PFSK-1 (cell line): Measurements from ENCODE around the gene DIP2B.

Experiments
- FOXP2 ChIP-seq: optimal IDR thresholded peaks from 2 replicates; pipeline ENCODE3; 2011; ENCODE audit warnings: borderline replicate concordance, control low read depth, inconsistent platforms; ENCODE audit not compliant: insufficient read depth; ENCODE audit errors: extremely low read length, extremely low read depth
- POLR2AphosphoS5 ChIP-seq: IDR thresholded peaks from 2 replicates; pipeline ENCODE4 v1.6.1; 2012; ENCODE audit warnings: low read depth, mild to moderate bottlenecking, control low read depth, low read length, moderate library complexity
- SIN3A ChIP-seq: IDR thresholded peaks from 2 replicates; pipeline ENCODE4 v1.6.1; 2012; ENCODE audit warnings: mild to moderate bottlenecking, low read length, moderate library complexity, borderline replicate concordance; ENCODE audit not compliant: insufficient read depth
- TAF1 ChIP-seq: IDR thresholded peaks from 2 replicates; pipeline ENCODE4 v1.6.1; 2012; ENCODE audit warnings: low read length, control low read depth, borderline replicate concordance; ENCODE audit not compliant: insufficient read depth
- TF ChIP-seq, protein P1 (sequence below), 2 experiments: IDR thresholded peaks; 2 replicates each; pipeline versions ENCODE4 v1.6.1 to v1.8.0; 2011 to 2012; ENCODE audit warnings: low read depth in 2 of 2, low read length in 2 of 2, control low read depth in 1 of 2, inconsistent platforms in 1 of 2, mild to moderate bottlenecking in 1 of 2, moderate library complexity in 1 of 2; ENCODE audit not compliant: insufficient read depth in 1 of 2

The DIP2B gene

GRCh38 chr12:50562520-50563433 is 58.0 kb downstream of the DIP2B start:
- TF ChIP-seq SIN3A = no peak
- no peak for TF ChIP-seq TAF1
- TF ChIP-seq FOXP2 = no peak
- TF ChIP-seq, protein P1, sequence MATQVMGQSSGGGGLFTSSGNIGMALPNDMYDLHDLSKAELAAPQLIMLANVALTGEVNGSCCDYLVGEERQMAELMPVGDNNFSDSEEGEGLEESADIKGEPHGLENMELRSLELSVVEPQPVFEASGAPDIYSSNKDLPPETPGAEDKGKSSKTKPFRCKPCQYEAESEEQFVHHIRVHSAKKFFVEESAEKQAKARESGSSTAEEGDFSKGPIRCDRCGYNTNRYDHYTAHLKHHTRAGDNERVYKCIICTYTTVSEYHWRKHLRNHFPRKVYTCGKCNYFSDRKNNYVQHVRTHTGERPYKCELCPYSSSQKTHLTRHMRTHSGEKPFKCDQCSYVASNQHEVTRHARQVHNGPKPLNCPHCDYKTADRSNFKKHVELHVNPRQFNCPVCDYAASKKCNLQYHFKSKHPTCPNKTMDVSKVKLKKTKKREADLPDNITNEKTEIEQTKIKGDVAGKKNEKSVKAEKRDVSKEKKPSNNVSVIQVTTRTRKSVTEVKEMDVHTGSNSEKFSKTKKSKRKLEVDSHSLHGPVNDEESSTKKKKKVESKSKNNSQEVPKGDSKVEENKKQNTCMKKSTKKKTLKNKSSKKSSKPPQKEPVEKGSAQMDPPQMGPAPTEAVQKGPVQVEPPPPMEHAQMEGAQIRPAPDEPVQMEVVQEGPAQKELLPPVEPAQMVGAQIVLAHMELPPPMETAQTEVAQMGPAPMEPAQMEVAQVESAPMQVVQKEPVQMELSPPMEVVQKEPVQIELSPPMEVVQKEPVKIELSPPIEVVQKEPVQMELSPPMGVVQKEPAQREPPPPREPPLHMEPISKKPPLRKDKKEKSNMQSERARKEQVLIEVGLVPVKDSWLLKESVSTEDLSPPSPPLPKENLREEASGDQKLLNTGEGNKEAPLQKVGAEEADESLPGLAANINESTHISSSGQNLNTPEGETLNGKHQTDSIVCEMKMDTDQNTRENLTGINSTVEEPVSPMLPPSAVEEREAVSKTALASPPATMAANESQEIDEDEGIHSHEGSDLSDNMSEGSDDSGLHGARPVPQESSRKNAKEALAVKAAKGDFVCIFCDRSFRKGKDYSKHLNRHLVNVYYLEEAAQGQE (IDR thresholded peaks at IDR 0.05; ENCODE audit: insufficient read depth in 1 of 2, low read depth in 2 of 2, low read length in 2 of 2) = no peak
- no peak for TF ChIP-seq POLR2AphosphoS5

DNA sequence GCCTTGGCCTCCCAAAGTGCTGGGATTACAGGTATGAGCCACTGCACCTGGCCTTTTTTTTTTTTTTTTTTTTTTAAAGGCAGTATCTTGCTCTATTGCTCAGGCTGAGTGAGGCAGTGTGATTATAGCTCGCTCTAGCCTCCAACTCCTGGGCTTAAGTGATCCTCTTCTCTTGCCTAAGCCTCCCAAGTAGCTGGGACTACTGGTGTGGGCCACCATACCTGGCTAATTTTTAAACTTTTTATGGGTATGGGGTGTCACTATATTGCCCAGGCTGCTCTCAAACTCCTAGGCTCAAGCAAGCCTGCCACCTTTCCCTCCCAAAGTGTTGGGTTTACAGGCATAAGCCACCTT is 58.6 kb downstream of the DIP2B start:
- TF ChIP-seq, protein P1 (IDR thresholded peaks at IDR 0.05; ENCODE audit: insufficient read depth in 1 of 2, low read depth in 2 of 2, low read length in 2 of 2) = no peak
- TF ChIP-seq POLR2AphosphoS5 (no peak), SIN3A (no peak), FOXP2 (no peak), TAF1 (no peak)

DNA sequence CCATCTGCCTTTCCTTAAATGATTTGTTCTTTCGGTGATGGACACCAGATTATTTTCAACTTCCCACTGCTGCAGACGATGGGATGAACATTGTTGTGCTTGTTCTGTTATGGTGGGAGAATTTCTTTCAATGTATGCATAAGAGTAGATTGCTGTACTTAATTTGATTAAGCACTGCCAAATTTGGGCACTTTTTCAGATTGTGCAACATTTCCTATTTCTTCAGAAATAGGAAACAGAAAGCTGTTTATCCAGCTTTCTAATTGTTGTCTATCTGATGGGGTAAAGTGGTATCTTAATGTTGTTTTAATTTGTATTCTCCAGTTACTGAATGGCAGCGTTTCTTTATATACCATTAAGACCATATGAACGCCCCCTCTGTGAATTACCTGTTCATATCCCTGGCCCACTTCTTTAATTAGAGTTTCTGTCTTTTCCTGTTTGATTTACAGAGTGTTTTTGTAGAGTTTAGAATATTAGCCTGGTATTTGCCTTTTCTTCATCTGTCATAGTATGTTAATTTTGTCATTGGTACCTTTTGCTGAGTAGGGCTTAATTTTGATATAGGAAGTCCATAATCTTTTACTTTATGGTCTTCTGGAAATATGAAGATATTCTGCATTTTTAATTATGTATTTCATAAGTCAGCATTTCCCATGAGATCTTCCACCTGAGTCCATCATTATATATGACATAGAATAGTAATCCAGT is 59.6 kb downstream of the DIP2B start:
- TF ChIP-seq POLR2AphosphoS5 (no peak), SIN3A (no peak), TAF1 (no peak), FOXP2 (no peak)
- TF ChIP-seq, protein P1 (IDR thresholded peaks at IDR 0.05; ENCODE audit: insufficient read depth in 1 of 2, low read depth in 2 of 2, low read length in 2 of 2) = no peak

GRCh38 chr12:50564948-50565297 is 60.1 kb downstream of the DIP2B start:
- TF ChIP-seq POLR2AphosphoS5 (no peak), TAF1 (no peak), FOXP2 (no peak), SIN3A (no peak)
- TF ChIP-seq, protein P1 (IDR thresholded peaks at IDR 0.05; ENCODE audit: insufficient read depth in 1 of 2, low read depth in 2 of 2, low read length in 2 of 2) = no peak
